PC-3 (cell line): ENCODE results near the gene ACP3. TPM values are rescaled to one million over a fixed set of nuclear protein-coding genes. Genes with fewer than 3 reads are reported as not detected.

Experiments
- ATAC-seq: fragments of 200-7000 bp; cut with Tn5 transposase; 2 replicates; pipeline ENCODE4 v1.9.1; 2020; ENCODE audit warnings: mild to moderate bottlenecking, moderate library complexity
- BruUV-seq: library from RNA; stranded (reverse); fragments of 400-500 nt; replicated peaks from 2 replicates; lab custom pipeline; 2021; lab: Mats Ljungman, UMichigan
- CTCF ChIA-PET: fragments of 300-600 bp; sonication (Branson Sonifier 250); formaldehyde crosslinking; loops from one replicate; lab custom pipeline; 2022; ENCODE audit warnings: antibody characterized with exemption; lab: Charles Lee
- POLR2A ChIA-PET: fragments of 300-600 bp; sonication (Branson Sonifier 250); formaldehyde crosslinking; loops from one replicate; lab custom pipeline; 2022; ENCODE audit warnings: antibody characterized with exemption; ENCODE audit not compliant: unreplicated experiment; lab: Charles Lee
- DNase-seq: peaks from one replicate; pipeline ENCODE4 v3.0.0-alpha.2; 2015
- H2AFZ ChIP-seq: fragments of 300-600 bp; sonication (generic); 2 replicates; pipeline ENCODE4 v1.6.0; 2016; ENCODE audit warnings: antibody characterized with exemption, low read length
- H3F3A ChIP-seq: fragments of 300-600 bp; sonication (generic); one replicate; pipeline ENCODE4 v1.6.0; 2017; ENCODE audit warnings: antibody characterized with exemption, low read length, control low read depth, mild to moderate bottlenecking; ENCODE audit not compliant: unreplicated experiment
- H3K27ac ChIP-seq: fragments of 300-600 bp; sonication (generic); 2 replicates; pipeline ENCODE4 v1.5.1; 2016; ENCODE audit warnings: mild to moderate bottlenecking, low read length
- H3K27me3 ChIP-seq: fragments of 300-600 bp; sonication (generic); 2 replicates; pipeline ENCODE4 v1.6.1; 2016; ENCODE audit warnings: low read length, mixed read lengths
- H3K36me3 ChIP-seq: fragments of 300-600 bp; sonication (generic); 2 replicates; pipeline ENCODE4 v1.6.1; 2016; ENCODE audit warnings: low read depth, mixed run types, low read length, mixed read lengths
- H3K4me1 ChIP-seq: fragments of 300-600 bp; sonication (generic); 2 replicates; pipeline ENCODE4 v1.5.1; 2016; ENCODE audit warnings: low read length; ENCODE audit not compliant: insufficient read depth
- H3K4me2 ChIP-seq: fragments of 300-600 bp; sonication (generic); 2 replicates; pipeline ENCODE4 v1.6.0; 2016; ENCODE audit warnings: low read length
- H3K4me3 ChIP-seq: fragments of 300-600 bp; sonication (generic); 2 replicates; pipeline ENCODE4 v1.5.1; 2016; ENCODE audit warnings: mild to moderate bottlenecking, low read length, mixed read lengths
- H3K79me2 ChIP-seq: fragments of 300-600 bp; sonication (generic); 2 replicates; pipeline ENCODE4 v1.6.1; 2017; ENCODE audit warnings: low read length, mixed read lengths
- H3K9ac ChIP-seq: fragments of 300-600 bp; sonication (generic); 2 replicates; pipeline ENCODE4 v1.6.0; 2016; ENCODE audit warnings: mild to moderate bottlenecking, low read length
- H3K9me2 ChIP-seq: fragments of 300-600 bp; sonication (generic); replicated peaks from 2 replicates; pipeline ENCODE4 v1.6.1; 2016; ENCODE audit warnings: mixed run types, low read length, mixed read lengths
- H3K9me3 ChIP-seq: fragments of 300-600 bp; sonication (generic); 2 replicates; pipeline ENCODE4 v1.6.1; 2016; ENCODE audit warnings: low read length, mixed read lengths
- H4K20me1 ChIP-seq: fragments of 300-600 bp; sonication (generic); 2 replicates; pipeline ENCODE4 v1.6.1; 2016; ENCODE audit warnings: low read length, mixed read lengths
- CTCF ChIP-seq: fragments of 300-600 bp; sonication (generic); conservative IDR thresholded peaks from 2 replicates; pipeline ENCODE4 v1.5.1; 2017; ENCODE audit warnings: antibody characterized with exemption, low read depth, mild to moderate bottlenecking, low read length
- EZH2 ChIP-seq: fragments of 300-600 bp; sonication (generic); IDR thresholded peaks from one replicate; pipeline ENCODE4 v1.6.1; 2017; ENCODE audit warnings: antibody characterized with exemption, mild to moderate bottlenecking, low read length; ENCODE audit not compliant: unreplicated experiment
- EZH2phosphoT487 ChIP-seq: fragments of 300-600 bp; sonication (generic); IDR thresholded peaks from 2 replicates; pipeline ENCODE4 v1.6.1; 2018; ENCODE audit warnings: mild to moderate bottlenecking, antibody characterized with exemption, low read length, borderline replicate concordance
- intact Hi-C: fragments of 100-400 bp; cut with micrococcal nuclease; formaldehyde crosslinking; loops from 2 replicates; pipeline ENCODE4 v1.9.0; 2023
- total RNA-seq: library from RNA; depleted of rRNA; stranded (reverse); fragments of >200 nt; gene quantifications from 2 replicates; pipeline ENCODE4 v1.2.3, GENCODE V29; 2014

The ACP3 gene
- total RNA-seq, 1 experiment from 2014 or later, result 0.15 TPM

- Histone ChIP-seq H3K9me2 (no peaks in the 10 kb centered on the region), H3K4me1 (no peaks in the 10 kb centered on the region), H3K27me3 (no peaks in the 10 kb centered on the region), H3K9ac (no peak overlapping the region), H3K4me2 (no peak overlapping the region), H2AFZ (no peak overlapping the region), H3F3A (no peaks in the 10 kb centered on the region), H3K79me2 (no peaks in the 10 kb centered on the region), H3K36me3 (no peaks in the 10 kb centered on the region), H3K27ac (no peak overlapping the region), H4K20me1 (no peaks in the 10 kb centered on the region), H3K4me3 (no peak overlapping the region), H3K9me3 (no peaks in the 10 kb centered on the region)
- DNase-seq (no peak), ATAC-seq (no peak)
- intact Hi-C loops, result no loop called here
- no peak for TF ChIP-seq CTCF
- no peak for TF ChIP-seq EZH2phosphoT487
- TF ChIP-seq EZH2, result no peak
- BruUV-seq, result no TSS peak
- CTCF ChIA-PET, result no interaction called here
- POLR2A ChIA-PET, result no interaction called here
Observed at GRCh38 chr3:132378048-132378762, 61.0 kb downstream of the ACP3 start.

GRCh38 chr3:132378846-132379245, 61.6 kb downstream of the ACP3 start:
- Histone ChIP-seq H3K4me2 (no peak overlapping the region), H2AFZ (no peak overlapping the region), H3K9me3 (no peaks in the 10 kb centered on the region), H3K79me2 (no peaks in the 10 kb centered on the region), H3K27ac (no peak overlapping the region), H4K20me1 (no peaks in the 10 kb centered on the region), H3K27me3 (no peaks in the 10 kb centered on the region), H3K9me2 (no peaks in the 10 kb centered on the region), H3K4me1 (no peaks in the 10 kb centered on the region), H3K4me3 (no peak overlapping the region), H3K9ac (no peak overlapping the region), H3F3A (no peaks in the 10 kb centered on the region), H3K36me3 (no peaks in the 10 kb centered on the region)
- ATAC-seq (peak; percentile 45), DNase-seq (no peak)
- POLR2A ChIA-PET, result no interaction called here
- CTCF ChIA-PET, result no interaction called here
- BruUV-seq, result no TSS peak
- TF ChIP-seq EZH2, result no peak
- no peak for TF ChIP-seq CTCF
- no peak for TF ChIP-seq EZH2phosphoT487
- intact Hi-C loops, result no loop called here

GRCh38 chr3:132380920-132381319, 63.7 kb downstream of the ACP3 start:
- Histone ChIP-seq H2AFZ (no peak overlapping the region), H3K4me3 (no peak overlapping the region), H3K9me2 (no peaks in the 10 kb centered on the region), H3K4me1 (no peaks in the 10 kb centered on the region), H3K79me2 (no peaks in the 10 kb centered on the region), H4K20me1 (no peaks in the 10 kb centered on the region), H3K27ac (no peak overlapping the region), H3K27me3 (no peaks in the 10 kb centered on the region), H3K4me2 (no peak overlapping the region), H3K9me3 (no peaks in the 10 kb centered on the region), H3K9ac (no peak overlapping the region), H3K36me3 (no peaks in the 10 kb centered on the region), H3F3A (no peaks in the 10 kb centered on the region)
- no peak for TF ChIP-seq CTCF
- no peak for TF ChIP-seq EZH2
- no peak for TF ChIP-seq EZH2phosphoT487
- no peak for ATAC-seq
- ChIA-PET POLR2A (no interaction called here), CTCF (no interaction called here)
- intact Hi-C loops, result no loop called here
- no peak for DNase-seq
- BruUV-seq, result no TSS peak
